ENCODE measurements around the gene TXNDC17.

TXNDC17 gene

DNA sequence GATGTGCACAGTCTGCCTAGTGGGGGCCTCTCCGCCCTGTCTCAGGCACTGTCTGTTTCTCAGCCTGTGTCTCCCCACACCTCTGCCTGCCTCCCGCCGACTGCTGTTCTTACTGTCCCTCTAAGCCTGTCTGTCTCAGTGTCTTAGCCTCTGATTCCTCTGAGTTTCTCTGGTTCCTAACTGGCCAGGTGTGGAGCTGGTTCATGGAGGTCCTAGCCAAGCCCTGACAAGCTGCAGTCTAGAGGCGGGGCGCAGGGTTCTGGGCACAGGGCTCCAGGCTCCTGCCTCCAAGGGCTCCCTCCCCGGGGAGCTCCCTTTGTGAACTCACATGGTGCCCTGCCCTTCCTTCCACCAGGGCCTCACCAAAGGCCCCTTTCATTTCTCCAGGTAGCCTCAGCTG is 30.1 kb downstream of the TXNDC17 start:
- Histone ChIP-seq H3K27me3 (ENCODE audit: control insufficient read depth, insufficient read depth, low read length) (no peaks in the 10 kb centered on the region), H3K9me3 (ENCODE audit: control insufficient read depth, insufficient read depth, low read length) (no peaks in the 10 kb centered on the region), H3K4me1 (ENCODE audit: control insufficient read depth, insufficient read depth, low read length) (no peaks in the 10 kb centered on the region), H3K4me3 (ENCODE audit: low read length) (no peak overlapping the region), H3K27ac (ENCODE audit: low read length) (no peak overlapping the region), H3K36me3 (ENCODE audit: control insufficient read depth, insufficient read depth, low read length) (no peaks in the 10 kb centered on the region)
- no CpG with 5 or more reads among the region's 6 CpGs for WGBS (ENCODE audit: insufficient coverage, insufficient read length)
- DNase-seq (ENCODE audit: low read depth, low spot score) = no peak

DNA sequence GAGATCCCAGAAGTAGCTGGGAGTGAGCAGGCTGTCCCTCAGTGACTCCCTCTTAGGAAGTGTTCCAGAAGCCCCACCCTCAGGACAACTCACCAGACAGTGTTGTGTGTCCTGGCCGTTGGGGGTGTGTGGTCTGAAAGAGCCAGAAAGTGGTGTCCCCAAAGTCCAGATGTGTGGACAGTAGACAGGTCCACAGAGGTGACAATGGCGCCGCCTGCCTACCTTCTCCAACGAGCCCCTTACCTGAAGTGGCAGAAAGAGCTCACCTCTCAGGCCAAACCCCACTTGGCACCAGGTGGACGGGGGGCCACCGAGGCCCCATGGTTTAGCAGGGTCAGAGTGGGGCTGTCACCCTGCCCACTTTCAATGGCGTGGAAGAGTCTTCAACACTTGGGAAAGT is 30.6 kb downstream of the TXNDC17 start:
- H3K27ac ChIP-seq (ENCODE audit: low read length) = no peak overlapping the region
- H3K4me3 ChIP-seq (ENCODE audit: low read length) = no peak overlapping the region
- DNase-seq (ENCODE audit: low read depth, low spot score) = no peak
- no peaks in the 10 kb centered on the region for H3K36me3 ChIP-seq (ENCODE audit: control insufficient read depth, insufficient read depth, low read length)
- no peaks in the 10 kb centered on the region for H3K4me1 ChIP-seq (ENCODE audit: control insufficient read depth, insufficient read depth, low read length)
- no peaks in the 10 kb centered on the region for H3K27me3 ChIP-seq (ENCODE audit: control insufficient read depth, insufficient read depth, low read length)
- H3K9me3 ChIP-seq (ENCODE audit: control insufficient read depth, insufficient read depth, low read length) = no peaks in the 10 kb centered on the region
- WGBS (ENCODE audit: insufficient coverage, insufficient read length) = no CpG with 5 or more reads among the region's 7 CpGs

DNA sequence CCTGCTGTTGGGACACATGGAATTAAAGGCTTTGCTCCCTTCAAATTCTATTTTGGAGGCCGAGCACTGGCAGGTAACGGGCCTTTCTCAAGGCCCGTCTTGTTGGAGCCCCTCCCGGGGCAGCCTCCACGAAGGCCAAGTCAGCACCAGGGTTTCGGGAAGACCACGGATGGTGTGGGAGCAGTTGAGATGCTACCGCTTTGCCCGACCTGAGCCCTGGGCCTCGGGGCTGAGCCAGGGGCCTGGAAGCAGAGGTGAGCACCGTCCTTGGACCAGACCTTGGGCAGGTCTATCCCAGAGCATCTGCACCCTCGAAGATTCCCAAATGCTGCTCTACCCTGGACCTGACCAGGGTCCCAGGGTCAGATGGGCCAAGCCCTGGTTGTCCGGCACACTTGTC is 33.7 kb downstream of the TXNDC17 start:
- no peaks in the 10 kb centered on the region for H3K9me3 ChIP-seq (ENCODE audit: control insufficient read depth, insufficient read depth, low read length)
- H3K27ac ChIP-seq (ENCODE audit: low read length) = no peak overlapping the region
- H3K27me3 ChIP-seq (ENCODE audit: control insufficient read depth, insufficient read depth, low read length) = no peaks in the 10 kb centered on the region
- no peak overlapping the region; the same call in 1 of the 2 replicates for H3K4me3 ChIP-seq (ENCODE audit: low read length)
- DNase-seq (ENCODE audit: low read depth, low spot score) = no peak
- H3K36me3 ChIP-seq (ENCODE audit: control insufficient read depth, insufficient read depth, low read length) = no peaks in the 10 kb centered on the region
- WGBS (ENCODE audit: insufficient coverage, insufficient read length) = no CpG with 5 or more reads among the region's 13 CpGs
- no peaks in the 10 kb centered on the region for H3K4me1 ChIP-seq (ENCODE audit: control insufficient read depth, insufficient read depth, low read length)

DNA sequence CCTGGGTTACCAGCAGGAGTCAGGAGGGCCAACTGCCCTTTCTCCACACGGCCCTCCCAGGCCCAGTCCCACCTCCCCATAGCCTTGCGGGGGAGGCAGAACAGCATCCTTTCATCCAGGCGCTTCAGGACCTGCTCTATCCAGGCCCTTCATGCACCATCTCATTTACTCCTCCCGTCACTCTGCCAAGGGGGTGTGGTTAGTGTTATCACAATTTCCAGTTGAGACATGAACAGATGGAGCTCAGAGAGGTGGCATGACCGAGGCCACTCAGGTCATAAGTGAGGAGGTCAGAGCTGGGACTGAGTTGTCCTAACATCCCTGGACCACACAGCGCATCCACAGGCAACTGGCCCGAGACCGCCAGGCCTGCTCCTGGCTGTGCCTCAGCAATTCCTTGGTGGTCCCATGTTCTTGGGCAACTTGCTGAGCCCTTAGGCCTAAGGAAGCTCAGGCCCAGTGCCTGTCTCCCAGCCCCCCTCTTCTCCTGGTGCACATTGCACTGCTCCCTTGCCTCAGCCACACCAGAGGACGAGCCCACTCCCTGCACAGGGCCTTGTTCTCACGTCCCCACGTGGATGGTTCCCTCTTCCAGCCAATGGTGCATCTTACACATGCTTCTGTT is 34.5 kb downstream of the TXNDC17 start:
- Histone ChIP-seq H3K27me3 (ENCODE audit: control insufficient read depth, insufficient read depth, low read length) (no peaks in the 10 kb centered on the region), H3K27ac (ENCODE audit: low read length) (no peak overlapping the region), H3K9me3 (ENCODE audit: control insufficient read depth, insufficient read depth, low read length) (no peaks in the 10 kb centered on the region), H3K4me1 (ENCODE audit: control insufficient read depth, insufficient read depth, low read length) (no peaks in the 10 kb centered on the region), H3K36me3 (ENCODE audit: control insufficient read depth, insufficient read depth, low read length) (no peaks in the 10 kb centered on the region), H3K4me3 (ENCODE audit: low read length) (no peak overlapping the region)
- WGBS (ENCODE audit: insufficient coverage, insufficient read length) = no CpG with 5 or more reads among the region's 11 CpGs
- no peak for DNase-seq (ENCODE audit: low read depth, low spot score)

DNA sequence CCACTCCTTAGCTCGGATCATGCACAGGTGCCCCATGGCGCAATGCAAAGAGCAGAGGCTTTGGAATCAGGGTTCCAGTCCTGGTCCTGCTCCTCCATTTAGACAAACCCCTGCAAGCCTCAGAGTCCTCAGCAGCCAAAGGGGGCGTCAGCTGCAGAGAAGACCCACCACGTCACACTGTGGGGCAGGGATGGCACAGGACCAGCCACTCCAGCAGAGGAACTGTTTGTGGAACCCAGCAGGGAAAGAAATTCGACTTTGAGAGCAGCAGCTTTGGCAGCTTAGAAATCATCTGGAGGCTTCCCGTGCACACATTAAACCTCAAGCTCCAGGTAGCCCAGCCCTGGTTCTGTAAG is 35.9 kb downstream of the TXNDC17 start:
- Histone ChIP-seq H3K4me3 (ENCODE audit: low read length) (no peak overlapping the region), H3K4me1 (ENCODE audit: control insufficient read depth, insufficient read depth, low read length) (no peaks in the 10 kb centered on the region), H3K27ac (ENCODE audit: low read length) (no peak overlapping the region), H3K9me3 (ENCODE audit: control insufficient read depth, insufficient read depth, low read length) (no peaks in the 10 kb centered on the region), H3K36me3 (ENCODE audit: control insufficient read depth, insufficient read depth, low read length) (no peaks in the 10 kb centered on the region), H3K27me3 (ENCODE audit: control insufficient read depth, insufficient read depth, low read length) (no peaks in the 10 kb centered on the region)
- no peak for DNase-seq (ENCODE audit: low read depth, low spot score)
- no CpG with 5 or more reads among the region's 6 CpGs for WGBS (ENCODE audit: insufficient coverage, insufficient read length)

DNA sequence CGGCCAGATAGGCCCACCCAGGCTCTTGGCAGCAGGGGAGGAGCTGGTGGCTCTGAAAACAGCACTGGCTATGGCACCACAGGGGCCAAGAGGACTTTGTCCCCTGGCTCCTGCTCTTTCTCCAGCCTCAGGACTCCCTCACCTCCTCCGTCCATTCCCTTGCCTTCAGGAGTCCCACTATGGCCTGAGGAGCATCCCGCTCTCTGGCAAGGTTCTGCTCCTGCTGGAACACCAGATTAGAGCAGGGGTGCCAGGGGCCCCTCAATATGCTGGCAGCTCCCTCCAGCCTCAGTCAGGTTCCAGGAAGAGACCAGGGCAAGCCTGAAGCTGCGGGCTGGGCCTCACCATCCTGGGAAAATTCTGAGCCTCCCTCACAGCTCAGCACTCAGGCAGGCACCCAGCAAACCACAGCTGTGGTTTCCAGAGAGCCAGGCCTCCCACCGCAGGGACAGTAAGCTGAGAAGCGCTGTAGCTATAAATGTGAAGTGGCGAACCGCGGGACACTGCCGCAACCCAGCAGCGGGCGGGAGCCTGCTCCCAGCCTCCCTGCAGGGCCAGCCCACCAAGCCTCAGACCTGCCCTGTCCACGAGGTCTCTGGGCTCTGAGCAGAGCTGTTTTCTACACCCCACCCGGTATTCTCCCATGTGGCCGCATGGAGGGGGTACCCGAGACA is 36.4 kb downstream of the TXNDC17 start:
- H3K4me1 ChIP-seq (ENCODE audit: control insufficient read depth, insufficient read depth, low read length) = no peaks in the 10 kb centered on the region
- no peaks in the 10 kb centered on the region for H3K27me3 ChIP-seq (ENCODE audit: control insufficient read depth, insufficient read depth, low read length)
- DNase-seq (ENCODE audit: low read depth, low spot score) = no peak
- no peaks in the 10 kb centered on the region for H3K36me3 ChIP-seq (ENCODE audit: control insufficient read depth, insufficient read depth, low read length)
- no peak overlapping the region for H3K27ac ChIP-seq (ENCODE audit: low read length)
- H3K4me3 ChIP-seq (ENCODE audit: low read length) = no peak overlapping the region
- no CpG with 5 or more reads among the region's 16 CpGs for WGBS (ENCODE audit: insufficient coverage, insufficient read length)
- no peaks in the 10 kb centered on the region for H3K9me3 ChIP-seq (ENCODE audit: control insufficient read depth, insufficient read depth, low read length)

DNA sequence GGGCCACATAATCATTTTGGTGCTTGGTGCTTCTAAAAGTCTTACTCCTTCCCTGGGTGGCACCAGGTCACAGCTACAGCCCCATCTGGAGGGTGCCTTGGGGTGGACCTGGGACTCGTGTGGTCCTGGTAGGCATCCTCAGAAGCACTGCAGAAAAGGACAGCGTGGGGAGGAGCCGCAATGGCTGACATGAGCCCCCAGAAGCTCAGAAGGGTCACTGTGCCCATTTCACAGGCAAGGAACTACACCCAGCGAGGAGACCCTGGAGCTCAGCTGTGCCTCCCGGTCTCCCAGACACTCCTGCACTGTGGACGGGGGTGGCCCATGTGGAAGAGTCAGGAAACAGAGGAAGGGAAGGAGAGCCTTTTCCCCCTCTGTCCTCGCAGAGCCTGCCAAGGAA is 37.1 kb downstream of the TXNDC17 start:
- H3K4me1 ChIP-seq (ENCODE audit: control insufficient read depth, insufficient read depth, low read length) = no peaks in the 10 kb centered on the region
- no peaks in the 10 kb centered on the region for H3K9me3 ChIP-seq (ENCODE audit: control insufficient read depth, insufficient read depth, low read length)
- no peaks in the 10 kb centered on the region for H3K36me3 ChIP-seq (ENCODE audit: control insufficient read depth, insufficient read depth, low read length)
- H3K27me3 ChIP-seq (ENCODE audit: control insufficient read depth, insufficient read depth, low read length) = no peaks in the 10 kb centered on the region
- DNase-seq (ENCODE audit: low read depth, low spot score) = no peak
- no CpG with 5 or more reads among the region's 7 CpGs for WGBS (ENCODE audit: insufficient coverage, insufficient read length)
- no peak overlapping the region for H3K27ac ChIP-seq (ENCODE audit: low read length)
- H3K4me3 ChIP-seq (ENCODE audit: low read length) = no peak overlapping the region

DNA sequence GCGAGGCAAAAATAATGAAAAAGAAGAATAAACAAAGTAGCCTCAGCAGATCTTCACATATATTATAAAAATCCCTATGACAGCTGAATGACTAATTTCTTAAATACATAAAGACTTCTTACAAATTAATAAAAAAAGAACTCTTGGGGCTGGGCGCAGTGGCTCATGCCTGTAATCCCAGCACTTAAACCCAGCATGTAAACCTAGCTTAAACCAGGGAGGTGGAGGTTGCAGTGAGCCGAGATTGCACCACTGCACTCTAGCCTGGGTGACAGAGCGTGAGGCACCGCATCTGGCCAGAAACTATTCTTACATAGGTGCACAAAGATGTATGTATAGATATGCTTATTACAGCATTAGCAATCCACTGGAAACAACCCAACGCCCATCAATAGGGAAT is 38.4 kb downstream of the TXNDC17 start:
- H3K4me3 ChIP-seq (ENCODE audit: low read length) = no peak overlapping the region
- no peak overlapping the region for H3K27ac ChIP-seq (ENCODE audit: low read length)
- WGBS (ENCODE audit: insufficient coverage, insufficient read length) = no CpG with 5 or more reads among the region's 6 CpGs

DNA sequence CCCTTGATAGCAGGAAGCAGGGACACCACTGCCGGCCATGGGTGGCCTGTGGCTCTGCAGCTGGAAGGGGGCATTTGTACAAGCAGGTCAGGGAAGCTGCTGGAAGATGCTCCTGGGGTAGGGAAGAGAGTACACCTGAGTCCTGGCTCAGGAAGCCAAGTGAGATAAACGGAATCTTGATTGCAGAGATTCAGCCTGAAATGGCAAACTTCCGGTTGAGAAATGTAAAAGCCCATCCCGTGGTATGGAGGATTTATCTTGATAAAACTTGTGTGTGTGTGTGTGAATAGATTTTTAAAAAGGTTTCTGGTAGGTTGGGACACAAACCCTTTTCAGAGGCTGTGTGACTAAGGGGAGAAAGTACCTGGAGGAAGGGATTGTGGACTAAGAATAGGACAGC is 40.3 kb downstream of the TXNDC17 start:
- Histone ChIP-seq H3K4me1 (ENCODE audit: control insufficient read depth, insufficient read depth, low read length) (no peaks in the 10 kb centered on the region), H3K36me3 (ENCODE audit: control insufficient read depth, insufficient read depth, low read length) (no peaks in the 10 kb centered on the region), H3K9me3 (ENCODE audit: control insufficient read depth, insufficient read depth, low read length) (no peaks in the 10 kb centered on the region), H3K27ac (ENCODE audit: low read length) (no peak overlapping the region), H3K27me3 (ENCODE audit: control insufficient read depth, insufficient read depth, low read length) (no peaks in the 10 kb centered on the region), H3K4me3 (ENCODE audit: low read length) (no peak overlapping the region)
- DNase-seq (ENCODE audit: low read depth, low spot score) = no peak
- WGBS (ENCODE audit: insufficient coverage, insufficient read length) = no CpG with 5 or more reads among the region's 4 CpGs

More for the DNA sequence above, 38.4 kb downstream of the TXNDC17 start:
- H3K4me1 ChIP-seq (ENCODE audit: control insufficient read depth, insufficient read depth, low read length) = no peaks in the 10 kb centered on the region
- DNase-seq (ENCODE audit: low read depth, low spot score) = no peak
- H3K27me3 ChIP-seq (ENCODE audit: control insufficient read depth, insufficient read depth, low read length) = no peaks in the 10 kb centered on the region
- H3K36me3 ChIP-seq (ENCODE audit: control insufficient read depth, insufficient read depth, low read length) = no peaks in the 10 kb centered on the region
- H3K9me3 ChIP-seq (ENCODE audit: control insufficient read depth, insufficient read depth, low read length) = no peaks in the 10 kb centered on the region

DNA sequence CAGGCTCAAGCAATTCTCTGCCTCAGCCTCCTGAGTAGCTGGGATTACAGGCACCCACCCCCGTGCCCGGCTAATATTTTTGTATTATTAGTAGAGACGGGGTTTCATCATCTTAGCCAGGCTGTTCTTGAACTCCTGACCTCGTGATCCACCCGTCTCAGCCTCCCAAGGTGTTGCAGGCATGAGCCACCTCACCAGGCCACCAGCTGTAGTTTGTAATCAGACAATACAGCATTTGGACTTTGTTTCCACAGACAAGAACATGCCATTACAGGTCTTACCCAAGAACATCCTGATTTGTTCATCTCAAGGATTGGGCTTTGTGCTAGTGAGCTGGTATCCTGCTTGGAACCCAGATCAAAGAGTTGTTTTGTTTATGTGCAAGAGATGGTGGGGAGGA is 40.8 kb downstream of the TXNDC17 start:
- WGBS (ENCODE audit: insufficient coverage, insufficient read length) = no CpG with 5 or more reads among the region's 5 CpGs
- no peaks in the 10 kb centered on the region for H3K9me3 ChIP-seq (ENCODE audit: control insufficient read depth, insufficient read depth, low read length)

DNA sequence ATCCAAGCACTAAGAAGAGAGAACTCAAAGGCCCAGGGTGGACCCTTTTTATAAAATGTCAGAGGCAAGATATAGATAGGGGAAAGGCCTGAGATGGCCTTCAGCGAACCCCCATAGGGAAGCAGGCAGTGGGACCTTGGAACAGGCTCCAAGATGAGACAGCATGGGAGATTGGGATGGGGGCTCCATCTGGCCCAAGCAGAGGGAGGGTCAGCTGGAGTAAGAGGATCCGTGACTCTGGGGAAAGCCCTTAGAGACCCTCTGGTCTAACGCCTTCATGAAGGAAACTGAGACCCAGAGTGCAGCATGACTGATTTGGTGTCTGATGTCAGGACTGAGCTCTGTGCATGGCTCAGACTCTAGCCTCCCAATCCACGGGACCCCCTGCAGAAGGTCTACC is 41.5 kb downstream of the TXNDC17 start:
- Histone ChIP-seq H3K4me1 (ENCODE audit: control insufficient read depth, insufficient read depth, low read length) (no peaks in the 10 kb centered on the region), H3K9me3 (ENCODE audit: control insufficient read depth, insufficient read depth, low read length) (no peaks in the 10 kb centered on the region), H3K27ac (ENCODE audit: low read length) (no peak overlapping the region), H3K36me3 (ENCODE audit: control insufficient read depth, insufficient read depth, low read length) (no peaks in the 10 kb centered on the region), H3K27me3 (ENCODE audit: control insufficient read depth, insufficient read depth, low read length) (no peaks in the 10 kb centered on the region), H3K4me3 (ENCODE audit: low read length) (no peak overlapping the region)
- no CpG with 5 or more reads among the region's 4 CpGs for WGBS (ENCODE audit: insufficient coverage, insufficient read length)
- DNase-seq (ENCODE audit: low read depth, low spot score) = no peak

More for the DNA sequence above, 40.8 kb downstream of the TXNDC17 start:
- Histone ChIP-seq H3K4me1 (ENCODE audit: control insufficient read depth, insufficient read depth, low read length) (no peaks in the 10 kb centered on the region), H3K27me3 (ENCODE audit: control insufficient read depth, insufficient read depth, low read length) (no peaks in the 10 kb centered on the region), H3K4me3 (ENCODE audit: low read length) (no peak overlapping the region), H3K36me3 (ENCODE audit: control insufficient read depth, insufficient read depth, low read length) (no peaks in the 10 kb centered on the region), H3K27ac (ENCODE audit: low read length) (no peak overlapping the region)
- DNase-seq (ENCODE audit: low read depth, low spot score) = no peak

Data from iPS DF 6.9 (cell line).